GM19372 (cell line): ENCODE measurements around the gene KEL.

ENCODE experiments used
- ATAC-seq: cut with Tn5 transposase; IDR thresholded peaks from one replicate; pipeline ENCODE4 v1.9.1; 2021; ENCODE audit warnings: mild to moderate bottlenecking, low read depth, moderate library complexity; ENCODE audit not compliant: unreplicated experiment

The KEL gene

DNA sequence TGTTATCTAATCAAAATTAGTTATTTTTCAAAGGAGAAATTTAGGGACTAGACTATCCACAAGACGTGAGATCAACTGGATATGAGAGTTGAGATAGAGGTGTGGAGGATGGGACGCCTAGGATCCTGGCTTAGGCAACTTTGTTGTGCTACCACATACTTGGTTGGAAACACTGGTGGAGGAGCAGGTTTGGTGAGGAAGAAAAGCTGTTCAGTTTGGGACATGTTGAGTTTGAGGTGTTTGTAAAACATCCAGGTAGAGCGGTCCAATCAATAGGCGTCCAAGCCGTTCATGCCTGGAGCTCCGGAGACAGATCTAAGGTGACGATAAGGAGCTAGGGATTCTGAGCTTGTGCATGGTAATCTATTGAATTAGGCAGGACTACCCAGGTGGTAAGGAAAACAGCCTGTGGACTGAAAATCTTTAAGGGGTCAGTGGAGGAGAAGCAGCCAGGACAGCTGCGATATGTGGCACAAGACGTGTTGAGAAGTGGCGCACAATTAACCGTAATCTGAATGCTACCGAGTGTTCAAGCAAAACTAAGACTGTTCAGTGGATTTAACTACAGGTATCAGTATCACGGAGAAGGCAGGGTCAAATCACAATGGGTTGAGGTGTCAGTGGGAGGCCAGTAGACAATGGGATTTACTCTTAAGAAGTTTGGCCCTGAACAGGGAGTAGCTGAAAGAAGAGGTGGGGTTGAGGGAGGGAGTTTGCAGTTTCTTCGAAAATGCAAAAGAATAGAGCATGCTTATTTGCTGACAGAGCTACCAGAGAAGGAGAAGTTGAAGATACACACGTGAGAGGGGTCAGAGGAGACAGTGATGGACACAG is 60.5 kb downstream of the KEL start:
- no peak for ATAC-seq

DNA sequence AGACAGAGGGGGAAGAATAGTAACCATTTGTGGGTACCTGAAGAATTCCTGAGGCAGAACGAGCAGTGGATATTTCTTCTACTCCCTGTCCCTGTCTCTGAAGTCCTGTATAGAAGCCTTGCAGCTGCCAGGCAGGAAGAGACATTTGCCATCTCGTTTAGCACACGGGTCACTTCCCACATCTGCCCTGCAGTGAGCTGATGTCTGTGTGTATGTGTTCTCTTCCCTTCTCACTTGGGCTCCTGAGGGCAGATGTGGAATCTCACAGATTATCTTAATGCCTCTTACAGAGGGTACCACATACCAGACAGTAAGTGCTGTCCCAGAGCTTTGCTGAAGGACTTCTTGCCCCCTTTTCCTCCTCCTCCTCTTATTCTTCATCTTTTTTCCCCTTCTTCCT is 62.5 kb downstream of the KEL start:
- no peak for ATAC-seq

- no peak for ATAC-seq
Observed at GRCh38 chr7:142898377-142899170, 63.6 kb downstream of the KEL start.

- ATAC-seq: no peak
Observed at GRCh38 chr7:142897691-142898090, 64.5 kb downstream of the KEL start.

DNA sequence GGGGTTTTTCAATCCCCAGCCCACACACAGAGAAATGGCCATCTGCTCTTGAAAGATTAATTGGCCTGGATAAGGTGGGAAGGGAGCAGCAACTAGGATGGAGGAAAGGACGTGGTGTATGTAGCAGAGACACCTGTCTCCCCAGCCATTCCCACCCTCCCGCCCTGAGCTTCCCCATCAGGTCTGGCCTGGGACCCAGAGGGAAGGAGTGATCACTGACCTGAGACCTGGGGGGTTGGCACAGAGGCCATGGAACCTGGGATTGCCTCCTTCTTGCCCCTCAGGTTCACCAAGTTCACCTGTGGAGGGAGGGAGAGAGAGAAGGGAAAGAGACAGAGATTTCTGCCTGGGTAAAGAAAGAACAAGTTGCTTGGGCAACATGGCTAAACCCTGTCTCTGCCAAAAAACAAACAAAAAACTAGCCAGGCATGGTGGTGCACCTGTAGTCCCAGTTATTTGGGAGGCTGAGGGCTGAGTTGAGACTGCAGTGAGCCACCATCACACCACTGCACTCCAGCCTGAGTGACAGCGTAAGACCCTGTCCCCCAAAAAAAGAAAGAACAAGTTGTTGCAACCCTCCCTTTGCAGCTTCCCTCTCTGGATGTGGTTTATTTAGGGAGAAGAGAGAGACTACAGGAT is 65.3 kb downstream of the KEL start:
- ATAC-seq: no peak

DNA sequence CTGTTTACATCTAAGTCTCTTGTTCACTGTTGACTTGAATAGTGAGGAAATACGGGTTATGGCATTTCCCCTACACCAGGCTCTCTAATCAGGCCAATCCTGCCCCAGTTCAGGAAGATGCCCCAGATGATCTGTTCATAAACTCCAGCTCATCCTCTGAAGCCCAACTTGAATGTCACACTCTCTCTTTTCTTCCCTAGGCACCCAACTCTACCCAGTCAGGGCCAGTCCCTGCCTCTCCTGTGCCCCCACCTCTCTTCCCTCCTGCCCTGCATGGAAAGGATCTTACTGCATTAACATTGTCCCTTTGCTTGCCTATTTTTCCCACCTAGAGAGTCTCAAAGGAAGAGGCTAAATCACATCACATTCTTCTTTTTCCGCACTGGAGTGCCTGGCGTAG is 66.0 kb downstream of the KEL start:
- ATAC-seq: no peak

- ATAC-seq: no peak
Observed at GRCh38 chr7:142894985-142895593, 67.1 kb downstream of the KEL start.

DNA sequence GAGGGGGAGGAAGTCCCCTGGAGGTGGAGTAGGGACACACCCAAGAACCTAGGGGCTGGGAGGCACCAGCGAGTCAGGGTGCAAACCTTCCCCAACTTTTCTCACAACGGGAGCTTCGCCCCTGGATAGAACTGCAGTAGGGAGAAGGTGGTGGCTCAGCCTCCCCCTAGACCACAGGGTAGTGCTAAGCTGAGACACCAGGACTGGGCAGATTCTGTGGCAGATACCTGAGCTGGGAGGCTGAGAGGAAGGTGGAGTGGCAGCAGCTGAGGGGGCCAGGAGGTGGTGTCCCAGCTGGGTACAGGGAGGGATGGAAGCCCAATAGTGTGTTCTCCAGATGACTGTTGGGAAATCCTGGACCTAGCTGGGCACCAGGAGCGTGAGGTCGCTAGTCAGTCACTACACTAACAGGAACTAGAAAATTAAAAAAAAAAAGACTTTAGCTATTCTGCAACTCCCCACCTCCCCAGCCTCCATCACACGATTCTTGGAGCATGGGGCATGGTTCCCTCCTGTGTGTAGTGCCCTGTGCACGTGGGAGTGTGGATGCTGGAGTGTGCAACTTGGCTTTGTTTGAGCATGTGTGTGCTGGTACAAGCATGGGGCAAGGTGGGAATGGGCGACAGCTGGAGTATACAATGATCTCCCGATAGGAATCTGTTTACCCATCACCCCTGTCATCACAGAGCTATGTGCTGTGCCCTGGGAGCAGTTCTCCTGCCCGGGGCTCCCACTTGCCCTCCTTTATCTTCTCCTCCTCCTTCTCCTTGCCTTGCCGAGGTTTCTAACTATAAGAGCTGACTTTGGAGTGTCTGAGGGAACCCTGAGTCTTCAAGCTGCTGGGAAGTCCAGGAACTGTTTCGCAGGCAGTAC is 67.8 kb downstream of the KEL start:
- no peak for ATAC-seq

GRCh38 chr7:142892951-142893350 is 69.2 kb downstream of the KEL start:
- no peak for ATAC-seq

DNA sequence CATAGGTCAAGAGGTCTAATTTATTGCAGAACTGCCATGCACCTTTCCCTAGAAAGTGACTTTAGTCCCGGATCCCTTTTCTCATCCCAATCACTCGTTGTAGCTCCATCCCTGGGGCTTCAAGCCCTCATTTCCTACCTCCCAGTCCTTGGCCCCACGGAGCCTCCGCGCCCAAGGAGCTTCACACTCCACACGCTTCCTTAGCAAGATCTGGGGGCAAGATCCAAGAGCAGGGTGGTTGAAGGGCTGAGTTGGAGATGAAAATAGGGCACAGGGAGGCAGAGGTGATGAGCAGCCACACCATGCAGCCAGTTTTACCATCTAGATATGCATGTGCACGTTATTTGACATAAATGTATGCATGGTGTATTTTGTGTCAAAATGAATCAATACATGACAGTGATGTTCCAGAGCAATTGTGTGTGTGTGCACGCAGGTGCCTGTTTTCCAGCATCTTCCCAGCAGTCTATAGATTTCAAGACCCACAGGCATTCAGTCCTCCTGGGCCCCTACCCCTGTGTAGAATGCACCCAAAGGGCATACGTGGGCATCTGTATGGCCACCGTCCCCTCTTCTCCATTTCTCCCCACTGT is 70.6 kb downstream of the KEL start:
- no peak for ATAC-seq
